HG03575 (cell line): ENCODE data around the gene SSX4B.
"Not testable (repeated sequence)": the region's sequence is repeated elsewhere in the genome, so short reads cannot be mapped to it uniquely, and the experiment has no call there.

ENCODE experiments used
- ATAC-seq: cut with Tn5 transposase; IDR thresholded peaks from one replicate; pipeline ENCODE4 v1.9.1; 2021; ENCODE audit not compliant: unreplicated experiment, insufficient number of reproducible peaks, low FRiP score; ENCODE audit errors: extremely low read depth

SSX4B gene

DNA sequence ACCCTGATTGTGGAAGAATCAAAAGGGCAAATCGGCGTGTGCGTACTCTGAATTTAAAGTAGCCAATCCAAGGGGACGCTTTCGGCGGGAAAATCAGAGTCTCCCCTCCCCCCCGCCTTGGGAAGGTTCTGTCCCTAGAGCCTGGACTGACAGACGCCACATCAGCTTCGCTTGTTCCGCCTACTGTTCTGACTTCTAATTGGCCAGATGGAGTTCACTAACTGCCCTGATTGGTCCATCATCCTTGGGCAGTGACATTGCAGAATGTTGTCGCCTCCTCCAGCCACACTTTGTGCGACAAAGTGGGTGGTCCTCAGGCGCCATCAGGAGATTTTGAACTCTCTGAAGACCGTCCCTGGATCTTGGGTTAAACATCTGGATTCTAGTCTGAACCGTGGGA lies at the start of gene SSX4B:
Gene SSX4B (minus strand): TSS at position 101 of the 400 bp plus-strand sequence. CDS start 588 bp downstream, outside the sequence.
- not testable (repeated sequence) for ATAC-seq

DNA sequence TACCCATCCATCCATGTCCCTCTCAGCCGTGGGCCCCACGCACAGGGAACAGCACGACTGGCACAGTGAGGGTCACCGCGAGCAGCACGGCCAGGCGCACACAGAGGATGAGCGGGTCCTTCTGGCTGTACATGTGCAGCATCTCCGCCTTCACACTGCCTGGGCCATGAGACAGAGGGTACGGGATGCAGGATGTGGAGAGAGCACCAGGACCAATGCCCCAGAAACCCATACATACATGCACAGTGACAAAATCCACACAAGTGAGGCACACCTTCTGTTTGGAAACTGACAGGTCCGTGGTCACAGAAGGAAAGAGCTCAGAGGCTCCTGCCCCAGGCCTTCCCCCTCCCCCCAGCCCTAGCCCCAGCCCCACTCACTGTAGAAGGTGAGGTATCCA lies 48.8 kb upstream of the SSX4B start:
- ATAC-seq = no peak

- ATAC-seq = no peak
Measured at GRCh38 chrX:48460031-48460430, 48.3 kb upstream of the SSX4B start.

- ATAC-seq = no peak
Measured at GRCh38 chrX:48459483-48459882, 47.7 kb upstream of the SSX4B start.

- no peak for ATAC-seq
Measured at GRCh38 chrX:48458711-48459110, 47.0 kb upstream of the SSX4B start.

DNA sequence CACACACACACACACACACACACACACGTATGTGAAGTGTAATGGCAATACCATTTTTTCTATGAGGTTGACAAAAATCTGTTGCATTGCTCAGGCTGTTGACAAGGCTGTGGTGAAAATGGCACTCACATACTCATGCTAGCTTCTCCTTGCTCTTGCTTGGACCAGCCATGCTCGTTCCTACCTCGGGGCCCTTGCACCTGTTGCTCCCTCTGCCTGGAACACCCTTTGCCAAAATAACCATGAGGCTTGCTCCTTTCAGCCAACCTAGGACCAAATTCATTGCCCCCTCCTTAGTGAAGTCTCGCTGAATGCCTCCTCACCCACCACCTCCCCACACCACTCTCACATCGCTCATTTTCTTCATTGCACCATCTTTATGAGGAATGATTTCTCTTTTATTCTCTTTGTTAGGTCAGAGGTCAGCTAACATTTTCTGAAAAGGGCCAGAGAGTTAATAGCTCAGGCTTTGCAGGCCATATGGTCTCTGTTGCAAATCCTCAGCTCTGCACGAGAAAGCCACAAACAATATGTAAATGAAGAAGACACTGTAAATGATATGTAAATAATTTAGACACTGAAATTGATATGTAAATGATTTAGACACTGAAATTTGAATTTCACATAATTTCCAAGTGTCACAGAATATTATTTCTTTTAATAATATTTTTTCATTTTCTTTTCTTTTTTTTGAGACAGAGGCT lies 45.0 kb upstream of the SSX4B start:
- no peak for ATAC-seq

GRCh38 chrX:48451708-48452107 lies 39.9 kb upstream of the SSX4B start:
- no peak for ATAC-seq

DNA sequence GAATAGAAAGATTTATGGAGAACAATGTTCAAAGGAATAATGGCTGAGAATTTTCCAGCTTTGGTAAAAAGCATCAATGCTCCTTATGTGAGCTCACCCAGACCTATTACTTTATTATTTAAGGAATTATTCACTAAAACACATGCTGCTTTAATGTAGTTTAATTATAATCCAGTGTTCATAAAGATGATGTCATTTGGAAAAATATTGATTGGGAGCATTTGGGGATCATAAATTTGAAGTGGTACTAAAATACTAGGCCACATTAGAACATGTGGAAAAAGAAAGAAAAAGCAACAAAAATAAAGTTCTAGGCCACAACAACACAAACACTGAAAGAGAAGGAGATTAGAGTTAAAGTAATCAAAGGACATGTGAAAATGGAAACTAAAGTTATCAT lies 38.3 kb upstream of the SSX4B start:
- ATAC-seq = no peak

DNA sequence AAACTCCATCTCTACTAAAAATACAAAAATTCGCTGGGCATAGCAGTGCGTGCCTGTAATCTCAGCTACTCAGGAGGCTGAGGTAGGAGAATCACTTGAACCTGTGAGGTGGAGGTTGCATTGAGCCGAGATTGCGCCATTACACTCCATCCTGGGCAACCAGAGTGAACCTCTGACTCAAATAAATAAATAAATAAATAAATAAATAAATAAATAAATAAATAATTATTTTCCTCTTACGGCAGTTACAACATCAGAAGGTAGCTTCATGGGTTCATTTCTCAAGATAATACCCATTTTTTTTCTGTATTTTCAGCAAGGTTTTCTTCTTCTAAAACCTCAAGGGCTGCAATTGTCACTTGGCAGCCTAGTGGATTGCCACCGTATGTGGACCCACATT lies 35.4 kb upstream of the SSX4B start:
- ATAC-seq = not testable (repeated sequence)

DNA sequence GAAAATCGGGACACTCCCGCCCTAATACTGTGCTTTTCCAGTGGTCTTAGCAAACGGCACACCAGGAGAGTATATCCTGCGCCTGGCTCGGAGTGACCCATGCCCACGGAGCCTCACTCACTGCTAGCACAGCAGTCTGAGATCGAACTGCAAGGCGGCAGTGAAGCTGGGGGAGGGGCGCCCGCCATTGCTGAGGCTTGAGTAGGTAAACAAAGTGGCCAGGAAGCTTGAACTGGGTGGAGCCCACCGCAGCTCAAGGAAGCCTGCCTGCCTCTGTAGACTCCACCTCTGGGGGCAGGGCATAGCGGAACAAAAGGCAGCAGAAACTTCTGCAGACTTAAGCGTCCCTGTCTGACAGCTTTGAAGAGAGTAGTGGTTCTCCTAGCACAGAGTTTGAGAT lies 22.0 kb upstream of the SSX4B start:
- ATAC-seq = not testable (repeated sequence)

- not testable (repeated sequence) for ATAC-seq
Measured at GRCh38 chrX:48430166-48430565, 18.4 kb upstream of the SSX4B start.

- not testable (repeated sequence) for ATAC-seq
Measured at GRCh38 chrX:48429606-48430005, 17.8 kb upstream of the SSX4B start.

DNA sequence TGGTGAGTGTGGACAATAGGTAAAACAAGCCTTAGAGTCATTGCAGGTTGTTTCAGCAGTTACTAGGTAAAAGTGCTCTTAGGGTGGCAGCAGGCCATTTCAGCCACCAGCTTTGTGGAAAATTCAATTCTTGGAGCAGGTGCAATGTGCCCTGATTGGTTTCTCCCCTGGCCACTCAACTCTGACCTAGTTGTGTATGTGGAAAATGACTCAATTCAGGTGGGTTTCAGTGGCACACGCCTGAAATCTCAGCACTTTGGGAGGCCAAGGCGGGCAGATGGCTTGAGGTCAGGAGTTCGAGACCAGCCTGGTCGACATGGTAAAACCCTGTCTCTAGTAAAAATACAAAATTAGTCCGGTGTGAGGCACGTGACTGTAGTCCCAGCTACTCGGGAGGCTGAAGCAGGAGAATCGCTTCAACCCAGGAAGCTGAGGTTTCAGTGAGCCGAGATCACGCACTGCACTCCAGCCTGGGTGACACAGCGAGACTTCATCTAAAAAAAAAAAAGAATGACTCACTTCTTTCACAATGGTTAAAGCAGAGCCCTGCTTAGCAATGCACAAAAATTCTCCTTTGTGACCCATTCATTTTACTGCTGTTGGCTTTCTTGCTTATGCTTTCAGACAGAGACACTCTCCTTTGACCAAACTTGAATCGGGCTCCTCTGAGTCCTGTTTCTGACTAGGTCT lies 15.4 kb upstream of the SSX4B start:
- not testable (repeated sequence) for ATAC-seq

GRCh38 chrX:48397825-48398224 lies 13.9 kb downstream of the SSX4B start:
- ATAC-seq = not testable (repeated sequence)

- not testable (repeated sequence) for ATAC-seq
Measured at GRCh38 chrX:48396931-48397330, 14.8 kb downstream of the SSX4B start.

GRCh38 chrX:48383239-48383638 lies 28.5 kb downstream of the SSX4B start, which contains the start of gene SSX4:
SSX4 (plus strand) TSS chrX:48383539; CDS start chrX:48384054, 515 bp downstream.
- not testable (repeated sequence) for ATAC-seq

DNA sequence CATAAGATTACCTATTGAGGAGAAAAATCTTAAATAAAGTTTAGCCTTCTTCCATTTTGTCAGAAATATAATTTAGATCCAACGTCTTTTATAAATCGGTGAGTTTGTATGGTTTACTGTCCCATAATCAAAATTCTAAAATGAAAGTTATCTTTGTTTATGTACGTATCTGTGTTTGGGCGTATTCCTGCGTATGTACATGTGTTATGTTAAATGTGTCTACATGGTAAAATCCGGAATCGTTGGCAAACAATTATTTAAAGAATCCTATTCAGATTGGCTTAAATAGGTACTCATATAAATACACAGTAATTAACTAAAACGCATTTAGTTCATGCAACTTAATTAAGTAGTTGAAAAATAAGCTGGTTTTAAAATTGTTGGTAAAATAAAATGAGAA lies 41.4 kb downstream of the SSX4B start:
- ATAC-seq = not testable (repeated sequence)

DNA sequence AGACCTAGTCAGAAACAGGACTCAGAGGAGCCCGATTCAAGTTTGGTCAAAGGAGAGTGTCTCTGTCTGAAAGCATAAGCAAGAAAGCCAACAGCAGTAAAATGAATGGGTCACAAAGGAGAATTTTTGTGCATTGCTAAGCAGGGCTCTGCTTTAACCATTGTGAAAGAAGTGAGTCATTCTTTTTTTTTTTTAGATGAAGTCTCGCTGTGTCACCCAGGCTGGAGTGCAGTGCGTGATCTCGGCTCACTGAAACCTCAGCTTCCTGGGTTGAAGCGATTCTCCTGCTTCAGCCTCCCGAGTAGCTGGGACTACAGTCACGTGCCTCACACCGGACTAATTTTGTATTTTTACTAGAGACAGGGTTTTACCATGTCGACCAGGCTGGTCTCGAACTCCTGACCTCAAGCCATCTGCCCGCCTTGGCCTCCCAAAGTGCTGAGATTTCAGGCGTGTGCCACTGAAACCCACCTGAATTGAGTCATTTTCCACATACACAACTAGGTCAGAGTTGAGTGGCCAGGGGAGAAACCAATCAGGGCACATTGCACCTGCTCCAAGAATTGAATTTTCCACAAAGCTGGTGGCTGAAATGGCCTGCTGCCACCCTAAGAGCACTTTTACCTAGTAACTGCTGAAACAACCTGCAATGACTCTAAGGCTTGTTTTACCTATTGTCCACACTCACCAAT lies 43.9 kb downstream of the SSX4B start:
- not testable (repeated sequence) for ATAC-seq

DNA sequence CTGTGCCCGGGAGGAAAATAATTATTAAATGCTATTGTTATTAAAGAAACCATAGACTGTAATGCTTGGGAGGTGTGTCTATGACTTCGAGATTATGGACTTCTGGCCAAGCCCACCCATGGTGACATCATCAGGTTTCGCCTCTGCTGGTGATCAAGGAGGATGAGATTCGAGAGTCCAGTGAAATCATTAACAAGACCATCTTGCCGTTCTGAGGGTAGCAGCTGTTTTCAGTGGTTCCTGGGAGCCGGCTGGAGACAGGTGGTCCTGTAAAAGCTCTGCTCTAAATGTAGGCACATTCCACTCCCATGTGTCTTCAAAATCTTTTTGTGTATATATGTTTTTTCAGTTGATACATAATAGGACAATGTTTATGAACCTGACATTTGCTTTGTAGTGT lies 52.5 kb downstream of the SSX4B start:
- ATAC-seq = not testable (repeated sequence)

DNA sequence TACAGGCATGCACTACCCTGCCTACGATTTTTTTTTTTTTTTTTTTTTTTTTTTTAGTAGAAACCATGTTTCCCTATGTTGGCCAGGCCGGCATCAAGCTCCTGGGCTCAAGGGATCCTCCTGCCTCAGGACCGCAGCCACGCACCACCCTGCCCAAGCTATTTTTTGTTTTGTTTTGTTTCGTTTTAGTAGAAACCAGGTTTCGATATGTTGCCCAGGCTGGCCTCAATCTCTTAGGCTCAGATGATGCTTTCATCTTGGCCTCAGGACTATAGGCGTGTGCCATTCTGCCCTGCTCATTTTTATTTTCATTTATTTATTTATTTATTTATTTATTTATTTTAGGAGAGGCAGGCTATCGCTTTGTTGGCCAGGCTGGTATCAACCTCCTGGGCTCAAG lies 54.1 kb downstream of the SSX4B start:
- ATAC-seq = no peak
